ENCODE results near the gene GALNTL6.

DNA sequence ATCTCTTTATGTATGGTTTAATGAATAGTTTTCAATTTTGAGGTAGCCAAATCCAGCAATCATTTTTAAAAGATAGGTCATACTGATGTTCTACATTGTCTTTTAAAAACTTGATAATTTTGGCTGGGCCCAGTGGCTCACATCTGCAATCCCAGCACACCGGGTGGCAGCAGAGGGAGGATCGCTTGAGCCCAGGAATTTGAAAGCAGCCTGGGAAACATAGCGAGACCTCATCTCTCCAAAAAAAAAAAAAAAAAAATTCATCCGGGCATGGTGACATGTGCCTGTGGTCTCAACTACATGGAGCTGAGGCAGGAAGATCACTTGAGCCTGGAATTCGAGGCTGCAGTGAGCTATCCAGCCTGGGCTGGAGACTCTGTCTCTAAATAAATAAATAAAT, 419.8 kb downstream of the GALNTL6 start:
- TF ChIP-seq EZH2 (IDR thresholded peaks at IDR 0.05; ENCODE audit: insufficient read depth, poor library complexity, severe bottlenecking): no peak
- no peak for TF ChIP-seq EZH2phosphoT487 (IDR thresholded peaks at IDR 0.05; ENCODE audit: insufficient read depth, low read depth)
